HG02840 (cell line): ENCODE measurements around the gene RXFP4.

ENCODE experiments used
- ATAC-seq: cut with Tn5 transposase; IDR thresholded peaks from one replicate; pipeline ENCODE4 v1.9.1; 2021; ENCODE audit warnings: mild to moderate bottlenecking, moderate library complexity, moderate number of reproducible peaks; ENCODE audit not compliant: unreplicated experiment, low FRiP score

The RXFP4 gene

DNA sequence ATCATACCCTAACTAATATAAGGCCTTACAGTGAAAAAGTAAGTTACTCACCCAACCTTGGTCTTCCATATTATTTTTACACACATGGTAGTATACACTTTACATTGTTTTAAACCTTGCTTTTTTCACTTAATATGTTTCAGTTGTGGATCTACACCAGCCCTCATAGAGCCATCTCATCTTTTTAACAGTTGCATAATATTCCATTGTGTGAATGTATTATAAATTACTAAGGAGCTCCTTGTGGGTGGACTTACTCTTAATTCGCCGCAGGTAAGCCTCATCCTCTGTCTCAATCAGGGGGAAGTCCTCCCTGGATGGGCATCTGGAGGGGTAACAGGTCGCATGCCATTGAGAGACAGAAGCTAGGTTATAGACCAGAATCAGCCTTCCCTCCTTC is 13.2 kb downstream of the RXFP4 start:
- ATAC-seq = no peak

DNA sequence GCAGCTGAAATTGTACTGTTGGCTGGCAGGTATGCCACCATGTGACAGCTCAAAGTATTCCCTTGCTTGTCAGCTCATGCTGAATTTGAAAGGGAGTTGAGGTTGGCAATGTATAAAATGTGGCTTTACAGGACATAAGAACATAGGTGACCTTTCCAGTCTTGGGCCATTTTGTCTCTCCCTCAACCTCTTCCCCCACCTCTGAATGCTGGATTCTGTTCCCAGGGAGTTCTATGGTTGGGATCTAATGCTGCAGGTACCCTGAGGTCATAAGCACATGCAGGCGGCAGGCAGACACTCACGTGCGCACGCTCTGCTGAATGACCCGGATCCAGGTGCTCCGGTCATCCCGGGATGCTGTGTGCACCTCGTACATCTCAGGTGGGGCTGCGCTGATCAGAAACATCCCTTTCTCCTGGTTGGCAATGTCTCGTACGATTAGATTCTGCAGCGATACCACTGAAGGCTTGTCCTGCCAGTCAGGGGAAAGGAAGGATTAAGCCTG is 16.0 kb downstream of the RXFP4 start:
- no peak for ATAC-seq

DNA sequence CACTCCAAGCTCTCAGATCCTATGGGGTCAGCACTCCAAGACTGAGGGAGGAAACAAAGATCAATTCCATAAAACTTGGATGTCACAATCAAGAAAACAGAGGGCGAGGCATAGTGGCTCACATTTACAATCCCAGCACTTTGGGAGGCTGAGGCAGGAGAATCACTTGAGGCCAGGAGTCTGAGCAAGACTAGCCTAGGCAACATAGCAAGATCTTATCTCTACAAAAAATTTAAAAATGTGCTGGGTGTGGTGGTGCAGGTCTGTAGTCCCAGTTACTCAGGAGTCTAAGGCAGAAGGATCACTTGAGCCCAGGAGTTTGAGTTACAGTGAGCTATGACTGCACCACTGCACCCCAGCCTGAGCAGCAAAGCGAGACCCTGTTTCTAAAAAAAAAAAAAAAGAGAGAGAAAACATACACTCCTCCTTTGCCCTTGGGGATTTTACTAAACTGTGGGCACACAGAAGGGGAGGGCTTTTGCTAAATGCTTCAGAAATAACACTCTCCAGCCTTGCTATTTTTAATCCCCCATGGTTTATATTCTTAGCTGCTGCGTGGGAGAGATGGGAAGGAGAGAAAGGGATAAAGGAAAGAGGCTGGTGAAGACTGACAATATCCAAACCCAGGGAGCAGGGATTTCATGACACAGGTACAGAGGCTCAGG is 18.8 kb downstream of the RXFP4 start:
- no peak for ATAC-seq

DNA sequence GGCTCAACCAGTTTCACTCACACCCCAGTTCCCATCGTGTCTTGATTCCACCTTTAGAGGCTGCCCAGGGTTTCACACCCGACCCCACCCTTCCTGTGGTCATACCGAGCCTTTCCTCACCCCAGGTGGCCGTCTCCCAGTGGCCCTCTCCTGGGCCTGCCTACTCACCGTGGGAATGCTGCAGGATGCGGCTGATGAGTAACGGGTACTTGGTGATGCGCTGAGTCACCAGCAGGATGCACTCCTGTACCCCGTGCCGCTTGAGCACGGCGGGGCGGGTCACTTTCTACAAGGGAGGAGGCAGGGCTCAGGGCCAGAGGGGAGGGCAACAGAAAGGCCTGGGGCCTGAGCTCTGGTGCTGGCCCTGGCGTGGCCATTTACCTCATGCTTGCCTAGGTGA is 20.5 kb downstream of the RXFP4 start:
- no peak for ATAC-seq

DNA sequence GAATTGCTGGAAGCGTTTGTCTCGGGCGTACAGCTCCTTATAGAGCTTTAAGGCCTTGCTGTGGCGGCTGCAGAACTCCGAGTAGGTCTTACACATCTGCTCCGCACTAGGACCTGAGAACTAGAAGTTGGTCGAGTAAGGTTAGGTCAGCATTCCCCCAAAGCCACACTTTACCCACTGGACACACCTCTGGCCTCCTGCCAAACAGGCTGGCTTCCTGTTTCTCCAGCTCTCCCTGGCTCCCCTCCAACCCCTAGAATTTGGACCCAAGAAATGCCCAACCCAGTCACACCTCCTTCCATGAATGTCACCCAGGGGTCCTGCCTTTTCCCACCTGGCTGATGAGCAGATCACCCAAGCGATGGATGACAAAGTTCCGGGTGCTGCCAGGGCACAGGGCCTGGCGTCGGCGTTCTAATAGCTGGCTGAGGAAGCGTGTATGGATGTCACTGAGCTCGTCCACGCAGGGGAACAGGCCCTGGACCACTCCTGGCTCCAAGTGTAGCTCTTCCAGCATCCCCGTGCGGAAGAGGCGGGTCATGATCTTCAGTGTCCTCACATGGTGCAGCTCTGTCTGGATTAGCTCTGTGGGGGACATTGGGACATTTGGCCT is 21.3 kb downstream of the RXFP4 start:
- ATAC-seq = no peak

DNA sequence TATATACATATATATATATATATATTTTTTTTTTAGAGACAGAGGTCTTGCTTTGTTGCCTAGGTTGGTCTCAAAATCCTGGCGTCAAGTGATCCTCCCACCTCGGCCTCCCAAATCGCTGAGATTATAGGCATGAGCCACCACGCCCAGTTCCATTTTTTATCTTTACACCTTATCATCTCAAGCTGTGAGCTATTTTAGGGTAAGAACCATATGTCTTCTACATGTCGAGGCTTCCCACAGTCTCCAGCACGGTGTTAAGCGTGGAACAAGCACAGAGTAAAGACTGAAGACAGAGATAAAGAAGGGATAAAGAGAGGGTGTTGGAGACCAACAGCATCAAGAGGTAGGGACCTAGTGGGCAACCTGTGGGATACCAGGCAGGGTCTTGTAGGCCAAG is 22.8 kb downstream of the RXFP4 start:
- ATAC-seq = no peak

DNA sequence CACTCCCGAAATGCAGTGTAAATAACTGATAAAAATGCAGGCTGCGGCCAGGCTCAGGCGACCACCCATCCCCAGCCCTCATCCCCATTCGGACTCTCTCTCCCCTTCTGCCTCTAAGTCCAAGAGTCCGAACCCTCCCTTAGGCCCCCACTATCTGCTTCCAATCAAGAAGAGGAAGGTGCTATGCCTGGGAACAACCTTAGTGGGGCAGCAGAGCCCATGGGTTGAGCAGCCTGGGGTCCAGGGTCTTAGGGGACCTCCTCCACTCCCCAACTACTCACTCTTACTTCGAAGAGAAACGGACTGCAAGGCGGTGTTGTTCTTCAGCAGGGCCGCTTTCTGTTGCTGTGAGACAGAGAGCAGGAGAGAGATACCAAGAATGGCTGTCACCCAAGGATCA is 24.7 kb downstream of the RXFP4 start:
- no peak for ATAC-seq

DNA sequence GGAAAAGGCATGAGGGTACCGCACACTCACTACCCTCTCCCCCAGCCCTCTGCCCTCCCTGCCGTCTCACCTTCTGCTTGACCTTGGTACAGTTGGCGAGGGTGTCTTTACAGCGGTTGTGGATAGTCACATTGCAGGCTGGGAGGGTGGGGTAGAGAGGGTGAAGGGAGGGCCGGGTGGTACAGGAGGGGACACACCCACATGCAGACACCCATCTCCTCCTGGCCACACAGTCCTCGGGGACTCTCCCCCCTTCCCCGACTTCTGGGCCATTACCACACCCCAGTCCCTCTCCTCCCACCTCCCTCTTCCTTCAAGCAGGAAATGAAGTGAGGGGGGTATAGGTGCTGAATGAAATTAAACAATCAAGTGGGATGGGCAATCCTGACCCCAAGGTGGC is 25.3 kb downstream of the RXFP4 start:
- no peak for ATAC-seq

DNA sequence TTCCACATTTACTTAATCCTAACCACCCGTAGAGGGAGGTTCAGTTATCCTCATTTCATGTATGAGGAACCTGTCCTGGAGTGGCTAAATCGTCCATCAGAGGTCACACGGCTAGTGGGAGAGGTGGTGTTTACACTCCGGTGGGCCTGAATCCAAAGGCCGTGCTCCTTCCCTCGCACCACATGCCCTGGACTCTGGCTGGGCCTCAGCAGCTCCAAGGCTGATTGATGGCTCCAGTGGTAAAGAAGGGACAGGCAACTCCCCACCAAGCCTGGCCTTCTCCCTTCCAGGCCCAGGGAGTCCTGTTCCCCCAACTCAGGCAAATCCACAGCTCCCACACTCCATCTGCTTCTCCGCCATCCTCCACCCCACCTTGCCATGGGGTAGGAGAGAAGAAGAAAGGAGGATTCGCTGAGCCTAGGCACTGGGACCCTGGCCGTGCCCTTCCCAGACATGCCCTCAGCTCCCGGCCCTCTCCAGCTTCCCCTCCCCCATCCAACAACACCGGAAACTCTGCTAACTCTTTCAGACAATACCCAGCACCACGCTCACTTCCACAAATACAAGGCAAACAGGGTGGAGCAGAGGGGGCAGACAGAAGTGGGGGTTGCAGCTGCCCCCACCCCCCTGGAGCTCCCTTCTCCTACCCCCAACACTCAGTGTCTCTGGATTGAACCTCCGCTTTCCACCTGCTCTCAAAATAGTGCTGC is 26.1 kb downstream of the RXFP4 start:
- ATAC-seq = no peak

DNA sequence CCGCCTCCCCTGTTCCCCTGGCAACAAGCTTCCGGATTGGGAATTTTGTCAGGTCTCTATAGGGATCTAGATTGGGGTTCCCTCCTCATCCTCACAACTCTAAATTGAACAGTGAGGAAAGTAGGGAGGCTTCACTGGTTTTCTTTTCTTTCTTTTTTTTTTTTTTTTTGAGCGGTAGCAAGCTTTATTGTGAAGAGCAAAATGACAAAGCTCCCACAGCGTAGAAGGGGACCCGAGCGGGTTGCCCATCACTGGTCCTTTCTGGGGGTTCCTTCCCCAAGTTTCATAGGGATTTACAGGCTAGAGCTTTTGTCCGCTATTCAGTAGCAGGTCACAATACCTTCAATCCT is 26.6 kb downstream of the RXFP4 start:
- no peak for ATAC-seq

DNA sequence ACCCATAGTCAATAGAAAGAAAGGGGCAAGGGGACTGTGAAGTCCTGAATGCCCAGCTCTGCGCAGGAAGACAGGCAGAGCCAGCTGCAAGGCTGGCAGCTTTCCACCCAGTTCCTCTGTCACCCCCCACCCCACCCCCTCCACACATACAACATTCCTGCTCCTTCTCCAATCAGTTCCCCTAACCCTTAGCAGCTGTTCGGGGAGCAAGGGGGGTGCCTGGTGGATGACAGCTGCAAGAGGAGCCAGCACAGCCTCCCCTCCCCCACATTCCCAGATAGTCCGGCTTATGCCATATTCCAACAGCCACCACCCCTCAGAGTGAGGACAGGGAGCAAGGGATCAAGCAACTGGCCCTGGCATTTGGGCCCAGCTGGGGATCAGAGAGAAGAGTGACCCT is 27.2 kb downstream of the RXFP4 start:
- ATAC-seq = no peak

DNA sequence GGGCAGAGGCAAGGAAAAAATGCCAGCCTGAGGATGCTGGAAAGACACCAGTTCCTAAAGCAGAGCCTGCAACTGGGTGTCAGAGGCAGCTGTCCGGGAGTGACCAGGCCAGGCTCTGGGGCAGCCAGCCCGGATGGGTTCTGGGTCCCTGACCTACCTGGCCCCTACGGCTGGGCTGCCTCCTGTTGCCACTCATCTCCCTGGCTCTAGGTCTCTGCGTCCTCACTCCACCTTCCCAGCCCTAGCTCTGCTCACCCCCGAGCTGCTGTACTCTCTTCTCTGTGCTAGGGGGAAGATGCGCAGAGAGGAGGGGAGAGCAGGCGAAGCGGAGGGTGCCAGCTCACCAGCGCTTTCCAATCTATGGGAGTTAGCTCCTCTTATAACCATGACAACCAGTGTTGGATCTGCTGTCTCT is 27.9 kb downstream of the RXFP4 start:
- ATAC-seq = no peak

DNA sequence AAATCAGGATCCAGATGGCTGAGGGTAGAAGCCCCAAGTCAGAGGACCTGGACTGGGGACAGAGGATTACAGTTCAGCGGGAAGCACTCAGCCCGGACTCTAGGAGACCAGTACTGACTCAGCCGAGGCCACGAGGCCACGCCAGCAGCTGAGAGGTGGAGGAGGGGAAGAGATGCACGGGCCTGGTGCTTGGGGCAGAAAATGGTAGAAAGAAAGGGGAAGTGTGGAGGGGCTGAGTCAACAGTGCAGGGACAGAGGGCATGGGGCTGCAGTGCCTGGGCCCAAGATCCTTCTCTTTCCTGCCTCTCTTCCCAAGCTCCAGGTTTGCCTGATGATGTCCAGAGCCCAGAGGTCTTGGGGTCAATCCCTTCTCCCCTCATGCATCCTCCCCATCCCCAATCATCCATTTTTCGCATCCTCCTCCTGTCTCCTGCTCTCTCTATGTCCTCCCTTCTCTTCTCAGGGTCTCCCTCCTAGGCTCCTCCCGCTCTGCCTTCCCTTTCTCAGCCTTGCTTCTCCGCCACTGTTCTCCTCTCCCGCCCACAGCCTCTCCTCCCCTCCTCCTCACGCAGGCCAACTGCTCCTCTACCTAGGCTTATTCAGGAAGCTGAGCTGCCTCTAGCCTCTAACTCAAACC is 29.2 kb downstream of the RXFP4 start:
- ATAC-seq = no peak

DNA sequence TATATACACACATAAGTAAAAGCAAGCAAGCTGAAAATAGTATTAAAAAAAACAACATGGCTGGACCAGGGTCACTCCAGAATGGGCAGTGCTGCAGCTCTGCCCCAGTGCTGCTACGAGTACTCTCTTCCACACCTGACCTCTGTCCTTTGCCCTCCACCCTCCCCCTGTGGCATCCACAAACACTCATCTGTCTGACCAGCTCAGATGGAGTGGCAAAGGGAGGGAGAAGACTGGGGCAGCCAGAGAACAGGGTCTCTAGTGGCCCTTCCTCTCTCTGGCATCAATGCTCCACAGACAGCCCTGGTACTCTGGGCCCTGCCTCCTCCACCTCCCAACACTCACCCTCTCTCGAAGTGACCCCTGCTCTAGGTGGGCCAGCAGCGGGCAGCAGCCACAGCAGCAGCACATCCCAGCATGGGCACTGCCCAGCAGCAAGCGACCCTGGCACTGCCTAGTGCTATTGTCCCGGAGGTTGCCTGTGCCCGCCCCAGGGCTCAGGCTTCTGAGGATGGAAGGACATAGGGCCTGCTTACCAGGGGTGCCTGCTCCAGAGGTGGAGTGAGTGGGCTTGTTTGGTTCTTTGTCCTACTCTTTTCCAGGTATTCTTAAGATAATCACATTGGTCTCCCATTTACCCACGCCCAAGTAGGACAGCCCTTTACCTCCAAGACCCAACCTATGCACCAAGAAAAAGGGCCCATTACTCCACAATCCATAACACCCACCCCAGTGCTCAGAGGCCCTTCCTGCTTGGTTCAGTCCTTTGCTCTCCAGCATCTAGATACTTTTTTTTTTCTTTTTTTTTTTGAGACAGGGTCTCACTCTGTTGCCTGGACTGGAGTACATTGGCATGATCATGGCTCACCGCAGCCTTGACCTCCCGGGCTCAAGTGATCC is 30.7 kb downstream of the RXFP4 start:
- no peak for ATAC-seq

DNA sequence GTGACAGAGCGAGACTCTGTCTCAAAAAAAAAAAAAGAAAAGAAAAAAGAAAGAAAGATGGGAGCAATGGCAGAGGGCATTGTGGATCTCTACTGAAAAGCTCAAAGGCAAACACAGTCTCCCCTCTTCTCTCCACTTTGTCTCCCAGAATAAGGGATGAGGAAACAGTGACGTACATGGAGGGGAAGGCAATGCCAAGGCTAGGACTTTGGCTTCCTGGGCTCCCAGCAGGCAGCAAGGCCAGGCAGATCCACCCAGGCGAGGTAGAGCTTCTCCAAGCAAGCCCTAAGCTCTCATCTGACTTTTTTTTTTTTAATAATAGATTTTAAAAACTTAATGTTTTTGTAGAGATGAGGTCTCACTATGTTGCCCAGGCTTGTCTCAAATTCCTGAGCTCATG is 32.3 kb downstream of the RXFP4 start:
- no peak for ATAC-seq

DNA sequence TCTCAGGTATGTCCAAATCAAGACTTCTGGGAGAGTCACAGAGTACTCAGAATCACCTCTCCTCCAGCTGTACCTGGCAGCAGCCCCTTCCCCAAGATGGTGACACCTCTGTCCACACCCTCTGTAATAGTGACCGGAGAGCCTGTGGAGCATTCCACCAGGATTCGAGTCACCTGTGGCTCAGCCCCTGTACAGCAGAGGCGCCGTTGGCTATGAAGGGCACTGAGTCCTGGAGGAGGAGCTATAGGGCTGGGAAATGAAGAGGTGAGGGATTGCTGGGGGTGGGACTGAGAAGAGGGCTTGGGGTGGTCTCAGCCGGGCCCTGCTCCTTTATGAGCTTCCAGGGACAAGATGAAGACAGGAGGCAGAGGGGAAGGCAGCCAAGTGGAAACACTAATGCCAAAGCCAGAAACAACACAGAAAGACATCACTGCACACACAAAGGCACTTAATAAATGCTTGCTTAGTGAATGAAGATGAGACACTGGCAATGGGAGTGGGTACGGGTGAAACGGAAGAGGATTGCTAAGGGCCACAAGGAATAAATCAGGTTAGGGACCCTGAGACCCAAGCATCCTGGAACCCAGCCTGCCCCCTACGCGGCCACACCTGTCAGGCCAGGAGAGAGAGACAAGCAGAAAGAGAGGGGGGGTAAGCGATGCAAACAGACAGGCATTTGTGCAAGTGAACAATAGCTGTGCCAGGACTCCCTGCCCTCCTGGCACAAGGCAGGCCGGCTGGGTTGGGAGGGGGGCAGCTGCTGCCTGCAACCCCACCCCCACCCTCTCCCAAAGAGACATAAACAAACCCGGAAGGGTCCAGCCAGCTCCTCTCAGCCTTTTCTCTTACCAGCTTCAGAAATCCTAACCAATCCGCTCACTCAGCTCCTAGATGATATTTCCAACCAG is 33.0 kb downstream of the RXFP4 start:
- ATAC-seq = no peak

DNA sequence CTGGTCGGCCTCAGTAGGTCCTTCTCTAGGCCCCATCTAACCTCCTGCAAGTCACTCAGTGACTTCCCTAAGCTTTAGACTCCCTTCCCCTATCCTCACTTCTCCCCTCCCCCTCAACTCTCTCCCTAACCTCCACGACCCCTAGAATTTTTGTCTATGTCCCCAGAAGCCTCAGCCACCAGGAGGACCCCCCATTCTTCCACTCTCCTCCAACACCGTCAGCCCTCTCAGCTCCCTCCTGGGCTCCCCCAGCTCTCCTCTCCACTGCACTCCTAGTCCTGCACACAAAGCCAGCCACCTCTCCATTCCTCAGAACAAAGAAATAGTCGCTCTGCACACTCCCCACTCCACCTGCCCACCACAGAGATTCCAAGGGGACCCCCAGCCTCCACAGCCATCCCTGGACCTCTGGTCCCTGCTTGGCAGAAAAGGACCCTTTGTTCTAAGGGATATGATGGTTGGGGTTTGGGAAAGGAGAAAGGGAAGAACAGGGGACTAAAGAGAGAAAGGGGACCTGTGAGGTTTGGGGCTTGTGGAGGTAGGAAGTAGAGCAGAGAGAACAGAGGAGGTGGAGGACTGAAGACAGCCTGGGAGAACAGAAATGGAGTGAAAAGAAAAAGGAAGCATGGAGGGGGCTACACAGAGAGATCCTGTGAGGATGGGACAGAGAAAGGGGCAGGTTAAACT is 34.1 kb downstream of the RXFP4 start:
- ATAC-seq = no peak

DNA sequence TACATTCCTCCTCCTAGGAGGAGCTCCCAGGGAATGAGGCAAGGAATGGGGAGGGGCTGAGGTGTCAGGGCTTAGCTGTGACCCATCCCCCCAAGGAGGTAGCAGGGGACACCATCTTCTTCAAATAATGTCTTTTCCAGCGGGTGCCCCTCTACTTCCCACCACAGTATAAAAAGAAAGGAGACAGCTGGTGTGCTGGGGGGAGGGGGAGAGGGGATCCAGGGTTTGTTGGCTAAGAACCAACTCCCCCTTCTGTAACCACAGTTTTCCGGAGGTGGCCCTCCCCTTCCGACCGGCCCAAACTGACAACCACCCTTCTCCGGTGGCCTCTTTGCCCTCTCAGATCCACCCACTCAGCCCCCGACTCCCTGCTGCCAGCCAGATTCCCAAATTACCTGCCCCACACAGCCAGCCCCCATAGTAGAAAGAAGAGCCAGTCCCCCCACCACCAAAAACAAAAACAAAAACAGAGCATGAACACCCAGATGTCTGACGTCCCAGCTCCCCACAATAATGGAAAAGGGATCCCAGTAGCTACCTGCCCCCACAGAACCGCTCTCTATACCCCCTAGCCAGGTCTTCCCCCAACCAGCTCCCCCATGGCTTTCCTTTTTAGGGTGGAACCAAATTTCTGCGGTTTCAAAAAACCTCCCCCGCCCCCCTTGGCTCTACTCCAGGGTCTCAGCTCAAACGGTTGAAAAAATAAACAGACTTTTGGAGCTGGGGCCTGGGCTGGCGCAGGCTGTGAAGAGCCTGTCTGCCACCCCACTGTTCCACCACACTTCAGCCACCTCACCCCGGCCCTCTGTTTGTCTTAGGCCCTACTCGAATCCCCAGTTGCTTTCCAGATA is 34.8 kb downstream of the RXFP4 start:
- ATAC-seq = no peak
